AG10803 (cell line): ENCODE results near the gene HSDL2.
A peak's percentile ranks its signal among the peaks of the same experiment; 100 is the strongest.

Source experiments
- DNase-seq: peaks from one replicate; pipeline ENCODE4 v3.0.0; 2010; ENCODE audit warnings: low read depth
- H3K4me3 ChIP-seq: 2 replicates; pipeline ENCODE4 v1.5.1; 2011; ENCODE audit warnings: mild to moderate bottlenecking, low read length, control low read depth
- TF ChIP-seq, protein P1 (sequence below): conservative IDR thresholded peaks from 2 replicates; pipeline ENCODE4 v1.5.1; 2011; ENCODE audit warnings: mild to moderate bottlenecking, low read length, control low read depth, inconsistent platforms

Gene HSDL2

DNA sequence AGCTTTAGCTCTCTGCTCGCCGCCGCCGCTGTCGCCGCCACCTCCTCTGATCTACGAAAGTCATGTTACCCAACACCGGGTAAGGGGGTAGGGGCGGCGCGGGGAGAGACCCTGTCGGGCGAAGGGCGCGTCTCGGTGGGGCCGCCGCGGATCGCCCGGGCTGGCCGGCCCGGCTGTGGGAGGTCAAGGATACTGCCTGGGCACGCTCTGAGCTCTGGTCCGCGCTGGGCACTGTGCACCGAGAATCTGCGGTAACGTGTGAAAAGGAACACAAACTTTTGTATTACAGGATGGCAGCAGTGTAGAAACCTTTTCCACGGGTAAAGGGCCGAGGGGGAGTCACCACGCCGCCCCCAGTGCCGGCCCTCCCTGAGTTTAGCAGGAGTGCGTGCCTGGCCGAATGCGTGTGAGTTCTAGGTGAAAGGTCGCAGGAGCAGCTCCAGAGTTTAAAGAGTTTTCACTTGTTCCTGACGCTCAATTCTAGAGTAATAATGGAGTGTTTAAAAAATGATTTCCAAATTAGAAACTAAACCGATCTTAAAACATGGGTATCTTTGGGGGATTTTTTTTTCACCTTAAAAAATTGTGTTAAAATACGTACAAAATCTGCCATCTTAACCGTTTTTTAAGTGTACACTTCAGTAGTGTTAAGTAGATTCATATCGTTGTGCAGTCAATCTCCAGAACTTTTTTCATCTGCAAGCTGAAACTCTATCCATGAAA lies at the start of gene HSDL2:
Gene HSDL2 (plus strand): TSS at position 7 of the 723 bp plus-strand sequence. CDS start 56 bp downstream, at position 63.
- peak; percentile 35 for DNase-seq
- TF ChIP-seq, protein P1, sequence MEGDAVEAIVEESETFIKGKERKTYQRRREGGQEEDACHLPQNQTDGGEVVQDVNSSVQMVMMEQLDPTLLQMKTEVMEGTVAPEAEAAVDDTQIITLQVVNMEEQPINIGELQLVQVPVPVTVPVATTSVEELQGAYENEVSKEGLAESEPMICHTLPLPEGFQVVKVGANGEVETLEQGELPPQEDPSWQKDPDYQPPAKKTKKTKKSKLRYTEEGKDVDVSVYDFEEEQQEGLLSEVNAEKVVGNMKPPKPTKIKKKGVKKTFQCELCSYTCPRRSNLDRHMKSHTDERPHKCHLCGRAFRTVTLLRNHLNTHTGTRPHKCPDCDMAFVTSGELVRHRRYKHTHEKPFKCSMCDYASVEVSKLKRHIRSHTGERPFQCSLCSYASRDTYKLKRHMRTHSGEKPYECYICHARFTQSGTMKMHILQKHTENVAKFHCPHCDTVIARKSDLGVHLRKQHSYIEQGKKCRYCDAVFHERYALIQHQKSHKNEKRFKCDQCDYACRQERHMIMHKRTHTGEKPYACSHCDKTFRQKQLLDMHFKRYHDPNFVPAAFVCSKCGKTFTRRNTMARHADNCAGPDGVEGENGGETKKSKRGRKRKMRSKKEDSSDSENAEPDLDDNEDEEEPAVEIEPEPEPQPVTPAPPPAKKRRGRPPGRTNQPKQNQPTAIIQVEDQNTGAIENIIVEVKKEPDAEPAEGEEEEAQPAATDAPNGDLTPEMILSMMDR: no peak
- peak within 1 kb of the TSS; percentile 93 for H3K4me3 ChIP-seq

DNA sequence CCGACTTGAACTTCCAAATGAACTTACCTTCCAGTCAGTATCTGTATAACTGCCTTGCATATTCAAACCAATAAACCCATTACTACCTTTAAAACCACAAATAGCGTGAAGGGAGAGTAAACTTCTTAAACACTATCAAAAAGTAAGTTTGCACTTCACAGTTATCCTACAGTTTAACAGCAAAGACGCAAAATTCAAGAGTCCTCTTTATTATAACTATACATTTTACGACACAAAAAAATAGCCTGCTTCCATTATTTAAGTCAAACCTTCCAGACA lies 48.3 kb upstream of the HSDL2 start:
- TF ChIP-seq, protein P1: no peak
- H3K4me3 ChIP-seq: peak overlapping the region; percentile 70
- no peak for DNase-seq

DNA sequence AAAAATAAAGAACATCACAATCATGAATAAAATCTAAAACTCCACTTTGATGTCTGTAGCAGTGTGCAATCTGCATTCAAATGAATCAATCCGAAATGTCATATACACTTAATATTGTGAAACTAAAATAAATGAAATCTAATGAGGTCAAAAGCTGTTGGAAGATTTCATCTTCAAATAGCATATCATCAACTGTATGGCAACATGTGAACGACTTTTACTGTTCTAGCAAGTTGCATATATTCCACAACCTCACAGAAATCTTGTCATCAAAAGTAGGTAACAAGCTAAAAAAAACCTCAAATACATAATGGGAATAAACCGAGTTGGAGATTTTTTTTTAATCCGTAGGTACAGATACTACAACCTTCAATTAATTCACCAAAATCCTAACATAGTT lies 47.7 kb upstream of the HSDL2 start:
- no peak for DNase-seq
- H3K4me3 ChIP-seq: peak overlapping the region; percentile 70
- TF ChIP-seq, protein P1: no peak

DNA sequence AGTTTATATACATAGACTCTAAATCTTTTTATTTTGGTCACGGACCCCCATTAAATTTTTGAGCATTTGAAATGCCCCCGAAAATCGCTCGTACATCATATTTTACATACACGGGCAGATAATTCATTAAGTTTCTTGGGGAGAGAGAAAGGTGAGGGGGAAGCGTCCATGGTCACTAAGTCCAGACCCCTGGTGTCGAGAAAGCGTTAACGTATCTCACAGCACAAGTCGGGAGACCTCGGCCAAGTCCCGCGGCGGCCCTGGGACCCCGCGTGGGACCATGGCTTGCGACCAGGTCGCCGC lies 47.3 kb upstream of the HSDL2 start:
- TF ChIP-seq, protein P1: 0 out of 2 replicates have a peak, but pooled peaks have one; percentile 26
- peak overlapping the region; percentile 70 for H3K4me3 ChIP-seq
- DNase-seq: no peak

DNA sequence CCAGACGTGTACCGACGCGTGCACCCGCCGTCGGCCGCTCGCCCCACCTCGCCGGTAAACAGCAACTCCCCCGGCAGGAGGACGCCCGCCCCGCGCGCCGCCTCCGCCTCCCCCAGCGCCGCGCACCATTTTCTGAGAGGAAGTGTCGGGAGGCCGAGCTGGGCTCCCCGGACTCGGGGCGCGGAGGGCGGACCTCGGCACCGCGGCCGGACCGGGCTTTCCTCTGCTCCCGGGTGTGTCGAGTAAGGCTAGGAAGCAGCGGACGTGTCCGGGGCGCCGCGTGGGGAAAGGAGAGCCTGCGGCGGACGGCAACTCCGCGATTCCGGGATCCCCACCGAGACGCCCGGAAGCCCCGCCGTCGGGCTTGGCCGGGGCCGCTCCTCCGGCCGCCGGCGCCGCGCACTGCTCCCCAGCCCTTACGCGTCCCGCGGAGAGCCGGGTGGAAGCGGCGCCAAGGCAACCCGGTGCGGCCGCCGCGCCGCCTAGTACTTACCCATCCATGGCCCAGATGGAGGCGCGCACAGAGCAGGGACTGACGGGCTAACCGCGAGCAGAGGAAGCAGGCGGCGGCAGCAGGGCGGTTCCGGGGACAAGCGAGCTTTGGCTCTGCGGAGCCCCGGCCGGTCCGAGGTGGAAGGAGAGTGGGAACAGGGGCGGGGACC lies 46.8 kb upstream of the HSDL2 start, which contains the start of gene PTBP3:
Gene PTBP3 (minus strand): TSS at position 643 of the 662 bp plus-strand sequence. CDS start 35,754 bp downstream, outside the sequence.
- peak; percentile 65 for DNase-seq
- peak within 1 kb of the TSS; percentile 74 for H3K4me3 ChIP-seq
- TF ChIP-seq, protein P1: no peak

DNA sequence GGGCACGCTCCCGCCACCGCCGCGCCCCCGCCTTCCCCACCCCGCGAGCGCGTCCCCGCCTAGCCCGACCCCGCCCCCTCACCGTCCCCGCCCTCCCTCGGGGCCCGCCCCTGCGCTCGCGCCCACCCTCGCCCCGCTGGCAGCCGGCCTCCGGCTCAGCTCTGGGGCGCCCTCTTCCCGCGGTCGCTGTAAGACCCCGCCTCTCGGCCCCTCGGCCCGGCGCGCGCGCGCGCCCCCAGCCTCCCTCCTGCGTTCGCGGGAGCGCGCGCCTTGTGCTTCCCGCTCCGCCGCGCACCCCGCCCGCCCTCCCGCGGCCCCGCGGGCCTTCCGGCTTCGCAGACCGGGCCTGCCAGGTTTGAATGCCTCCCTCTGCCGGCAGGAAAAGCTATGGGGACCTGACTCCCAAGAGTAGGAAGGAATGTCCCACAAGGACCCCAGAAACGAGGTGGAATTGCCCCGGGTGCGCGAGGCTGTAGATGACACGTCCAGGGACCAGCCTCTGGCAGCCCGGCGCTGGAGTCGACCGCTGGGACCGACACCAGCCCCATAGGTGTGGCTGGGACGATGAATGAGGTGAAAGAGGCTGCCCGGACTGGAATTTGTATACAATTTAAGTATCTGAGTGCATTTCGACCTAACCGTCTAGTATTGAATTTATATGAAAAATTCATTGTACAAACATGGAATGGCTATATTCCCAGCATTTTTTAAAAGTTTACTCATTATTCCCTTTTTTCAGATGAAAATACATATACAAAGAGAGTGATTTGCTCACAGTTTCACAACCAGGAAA lies 46.1 kb upstream of the HSDL2 start:
- H3K4me3 ChIP-seq: peak overlapping the region; percentile 74
- TF ChIP-seq, protein P1: peak; percentile 61
- DNase-seq: peak; percentile 94

DNA sequence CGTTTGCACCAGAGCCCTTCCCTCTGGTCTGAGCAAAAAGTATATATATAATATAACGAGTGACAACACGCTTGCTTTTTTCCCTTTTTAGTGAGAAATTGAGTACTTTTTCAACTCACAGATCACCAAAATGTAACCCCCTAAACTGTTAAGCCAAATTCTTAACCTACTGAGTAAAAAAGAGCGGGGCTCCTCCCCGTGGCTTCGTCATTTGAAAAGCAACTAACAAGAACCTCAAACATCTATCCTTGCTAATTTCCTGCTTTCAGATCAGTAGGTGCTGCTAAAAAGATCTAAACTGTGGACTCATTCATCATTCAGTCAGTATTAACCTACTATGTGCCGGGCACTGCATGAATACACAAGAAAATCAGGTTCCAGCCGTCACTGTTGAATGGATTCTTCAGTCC lies 45.5 kb upstream of the HSDL2 start:
- peak; percentile 25 for DNase-seq
- H3K4me3 ChIP-seq: peak overlapping the region; percentile 74
- TF ChIP-seq, protein P1: no peak
